Spleen (tissue), 11 donors: ENCODE results near the gene RFESD. TPM values are rescaled to one million over a fixed set of nuclear protein-coding genes. Genes with fewer than 3 reads are reported as not detected.

ENCODE experiments used
- DNase-seq: peaks from one replicate; pipeline ENCODE4 v3.0.0-alpha.2; 2020
- H3K27ac ChIP-seq, 8 donors: fragments of 200-600 bp; sonication (generic) in 7 of 8; 1 replicate in 4 of 8; 2 replicates in 4 of 8; pipeline versions ENCODE4 v1.5.0 to v1.8.0; 2016 to 2021; ENCODE audit warnings: inconsistent platforms in 4 of 8, mild to moderate bottlenecking in 4 of 8, moderate library complexity in 1 of 8
- H3K27me3 ChIP-seq, 7 donors: fragments of 200-600 bp; sonication (generic) in 6 of 7; replicated peaks in 1 of 7; 1 replicate in 4 of 7; 2 replicates in 3 of 7; pipeline versions ENCODE4 v1.5.0 to v1.8.0; 2016 to 2021; ENCODE audit warnings: inconsistent platforms in 3 of 7, mild to moderate bottlenecking in 1 of 7
- H3K36me3 ChIP-seq, 6 donors: fragments of 200-600 bp; sonication (generic) in 5 of 6; 1 replicate in 4 of 6; 2 replicates in 2 of 6; pipeline versions ENCODE4 v1.5.0 to v1.8.0; 2016 to 2021; ENCODE audit warnings: inconsistent platforms in 2 of 6
- H3K4me1 ChIP-seq, 6 donors: fragments of 200-600 bp; sonication (generic) in 5 of 6; 1 replicate in 3 of 6; 2 replicates in 3 of 6; pipeline versions ENCODE4 v1.5.0 to v1.8.0; 2016 to 2021; ENCODE audit warnings: inconsistent platforms in 3 of 6
- H3K4me3 ChIP-seq, 8 donors: fragments of 200-600 bp; sonication (generic) in 7 of 8; 1 replicate in 4 of 8; 2 replicates in 4 of 8; pipeline versions ENCODE4 v1.5.0 to v1.8.0; 2016 to 2021; ENCODE audit warnings: inconsistent platforms in 4 of 8, mild to moderate bottlenecking in 4 of 8, moderate library complexity in 2 of 8
- H3K9me3 ChIP-seq, 8 donors: fragments of 200-600 bp; sonication (generic) in 7 of 8; 1 replicate in 4 of 8; 2 replicates in 4 of 8; pipeline versions ENCODE4 v1.5.0 to v1.8.0; 2016 to 2021; ENCODE audit warnings: inconsistent platforms in 4 of 8
- CTCF ChIP-seq, 11 experiments: fragments of 200-600 bp in 7 of 11; fragments of 450-650 bp in 4 of 11; sonication (generic) in 4 of 11; IDR thresholded peaks in 8 of 11; conservative IDR thresholded peaks in 3 of 11; 1 replicate in 7 of 11; 2 replicates in 4 of 11; pipeline versions ENCODE4 v1.4.0 to v1.8.0; 2016 to 2021; ENCODE audit warnings: antibody characterized with exemption in 11 of 11, inconsistent platforms in 4 of 11, mild to moderate bottlenecking in 1 of 11
- POLR2A ChIP-seq, 3 donors: fragments of 450-650 bp; IDR thresholded peaks; one replicate each; pipeline ENCODE4 v1.5.1; 2017; ENCODE audit warnings: antibody characterized with exemption in 3 of 3, mild to moderate bottlenecking in 1 of 3
- POLR2AphosphoS5 ChIP-seq, 3 donors: sonication (generic); formaldehyde crosslinking; IDR thresholded peaks; one replicate each; pipeline ENCODE4 v1.5.1; 2017; ENCODE audit warnings: antibody characterized with exemption in 3 of 3
- WGBS, 5 donors: extraction: QIAGEN DNeasy Blood & Tissue Kit in 3 of 5; methylation state at CpG; one replicate each; pipeline versions ENCODE4 v1.1.5 to v1.1.7; 2013 to 2018; 5-methylcytosine and 5-hydroxymethylcytosine counted together
- intact Hi-C: fragments of 100-400 bp; cut with DNase I; formaldehyde crosslinking; loops from one replicate; pipeline ENCODE4 v1.15.0; 2023; ENCODE audit warnings: low total_unique reads
- polyA plus RNA-seq, 3 donors: library from polyadenylated mRNA; stranded (reverse); fragments of 200-250 nt; gene quantifications; one replicate each; pipeline ENCODE4 v1.2.1, GENCODE V29; 2013
- total RNA-seq, 7 donors: library from RNA; depleted of rRNA in 3 of 7; stranded (reverse); fragments of >200 nt in 3 of 7; fragmentation: NEBNext Ultra II Directional in 4 of 7; extraction: Animal tissue kit (Norgen Biotek cat#: 25700) in 4 of 7; gene quantifications; one replicate each; pipeline versions ENCODE4 v1.1.0 to v1.2.1, GENCODE V29; 2016 to 2021
- donor health status: healthy with polysubstance abuse.
- donor health status: DM: no; HTN: no; CAD: no; lungs with moderate emphysema.
- donor health status: DM: no; HTN: no; CAD: no.
- donor health status: Bipolar disorder and iron deficiency.
- donor health status: healthy.
- donor health status: DM: no; HTN: no; CAD: no.
- donor health status: DM: yes; HTN: yes; CAD: no.

RFESD gene
- total and polyA plus RNA-seq, 10 donors = 1.3 to 6.5 (median 3.5) TPM

- H3K9me3 ChIP-seq = no peaks in the 10 kb centered on the region
- TF ChIP-seq CTCF (IDR thresholded peaks at IDR 0.05 in 8 of 11, conservative IDR thresholded peaks at IDR 0.05 in 3 of 11) (no peak), POLR2AphosphoS5 (IDR thresholded peaks at IDR 0.05) (no peak), POLR2A (IDR thresholded peaks at IDR 0.05) (no peak)
- H3K27ac ChIP-seq = no peak overlapping the region
- no peaks in the 10 kb centered on the region for H3K4me1 ChIP-seq
- no peaks in the 10 kb centered on the region for H3K36me3 ChIP-seq
- DNase-seq = no peak
- 82 to 92% (median 88%) methylated on average over 9 of the region's 9 CpGs for WGBS, 5 donors
- H3K4me3 ChIP-seq = no peak overlapping the region
- intact Hi-C loops = no loop called here
- no peaks in the 10 kb centered on the region for H3K27me3 ChIP-seq
Measured at GRCh38 chr5:95707055-95707454, 60.5 kb downstream of the RFESD start.

Other genes with a start within 250 kb of the RFESD start
- 10 to 100 TPM; 52.8 to 92.0 (median 79.4) TPM for gene SKIC3, start 91.8 kb upstream of the RFESD start, total RNA-seq
- 10 to 100 TPM; 18.6 to 18.9 (median 18.6) TPM for gene SKIC3, start 91.8 kb upstream of the RFESD start, polyA plus RNA-seq
- 1 to 10 TPM; 1.9 to 7.9 (median 3.5) TPM for gene ARSK, start 91.7 kb upstream of the RFESD start, total RNA-seq
- 1 to 10 TPM; 1.6 to 3.2 (median 2.2) TPM for gene ARSK, start 91.7 kb upstream of the RFESD start, polyA plus RNA-seq
- gene GPR150, start 26.7 kb upstream of the RFESD start, total RNA-seq = under 1 TPM in 5 of 7 donors, not detected in 2; 0.23 to 0.83 (median 0.38) TPM
- gene GPR150, start 26.7 kb upstream of the RFESD start, polyA plus RNA-seq = 1 to 10 TPM in 1 of 3 donors, under 1 TPM in 2; 0.70 to 1.1 (median 0.83) TPM
- 1 to 10 TPM in 3 of 7 donors, under 1 TPM in 3, not detected in 1; 0.23 to 2.1 (median 1.0) TPM for gene SPATA9, start 36.2 kb downstream of the RFESD start, total RNA-seq
- gene SPATA9, start 36.2 kb downstream of the RFESD start, polyA plus RNA-seq = 1 to 10 TPM in 2 of 3 donors, under 1 TPM in 1; 0.70 to 2.8 (median 1.1) TPM
- 10 to 100 TPM; 33.2 to 71.1 (median 43.5) TPM for gene RHOBTB3, start 84.6 kb downstream of the RFESD start, total RNA-seq
- 1 to 10 TPM; 4.5 to 9.0 (median 5.2) TPM for gene RHOBTB3, start 84.6 kb downstream of the RFESD start, polyA plus RNA-seq
- 100 to 1,000 TPM in 2 of 7 donors, 10 to 100 TPM in 5; 59.3 to 130 (median 68.7) TPM for gene GLRX, start 175.9 kb downstream of the RFESD start, total RNA-seq
- gene GLRX, start 175.9 kb downstream of the RFESD start, polyA plus RNA-seq = 100 to 1,000 TPM in 2 of 3 donors, 10 to 100 TPM in 1; 85.2 to 149 (median 108) TPM